Astrocyte of the hippocampus (primary cell): ENCODE results near the gene SPRYD3.

Experiments
- DNase-seq: peaks from one replicate; pipeline ENCODE4 v3.0.0; 2011; ENCODE audit warnings: low read depth, low spot score

The SPRYD3 gene

DNA sequence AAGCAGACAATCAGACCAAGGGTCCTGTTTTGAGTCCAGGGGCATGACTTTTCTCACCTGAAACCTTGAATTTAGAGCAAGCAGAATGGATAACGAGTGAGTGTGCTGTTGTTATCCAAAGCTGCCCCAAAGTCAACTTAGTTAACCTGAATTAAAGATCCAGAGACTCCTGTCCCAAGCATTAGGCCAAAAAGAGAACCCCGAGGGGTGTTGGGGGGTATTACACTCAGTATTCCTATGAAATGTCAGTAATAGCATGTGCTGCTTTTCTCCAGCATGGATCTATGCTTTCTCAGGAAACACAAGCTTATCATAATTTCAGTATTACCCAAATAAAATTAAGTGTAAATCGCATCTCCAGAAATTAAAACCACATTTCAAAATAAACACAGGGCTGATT, 53.9 kb downstream of the SPRYD3 start:
- no peak for DNase-seq

DNA sequence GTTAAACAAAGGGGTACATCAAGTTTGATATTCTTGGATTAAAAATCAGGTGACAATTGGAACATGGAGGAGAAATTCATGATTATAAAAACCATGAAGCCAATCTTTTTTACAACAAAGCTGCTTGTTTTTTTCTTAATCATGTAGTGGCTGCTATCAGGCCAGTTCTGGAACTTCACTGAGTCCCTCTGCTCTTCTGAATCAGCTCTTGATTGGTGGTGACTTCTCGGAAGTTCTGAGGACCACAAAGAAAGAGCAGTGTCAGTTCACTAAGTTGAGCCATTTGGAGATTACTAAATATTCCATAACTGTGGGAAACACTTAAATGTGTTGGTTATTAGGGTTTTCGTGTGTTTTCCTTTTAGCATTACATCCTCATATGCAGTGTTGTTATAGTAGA, 64.5 kb downstream of the SPRYD3 start:
- DNase-seq, result no peak
